ENCODE measurements around the gene UPF1.

DNA sequence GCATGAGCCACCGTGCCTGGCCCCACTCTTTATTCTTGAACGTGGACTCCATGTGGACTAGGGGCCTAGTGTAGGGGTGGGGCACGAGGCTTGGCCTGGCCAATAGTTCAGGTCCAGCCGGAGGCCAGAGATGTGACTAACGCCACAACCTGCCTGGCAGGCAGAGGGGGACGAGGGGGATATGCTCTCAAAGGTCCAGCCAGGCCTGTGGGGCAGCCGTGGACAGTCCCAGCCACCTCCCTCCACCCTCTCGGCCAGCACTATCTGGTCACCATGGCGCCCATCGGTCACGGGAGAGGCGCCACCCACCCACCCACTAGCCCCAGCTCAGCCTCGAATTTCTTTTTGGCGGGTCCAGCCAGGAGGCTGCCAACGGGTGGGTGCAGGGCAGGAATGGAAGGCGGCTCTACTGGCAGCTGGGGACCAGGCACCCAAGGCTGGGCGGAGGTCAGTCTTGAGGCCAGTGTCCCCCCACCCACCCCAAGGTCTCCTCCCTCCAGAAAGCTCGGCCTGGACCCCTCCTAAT, 66.4 kb downstream of the UPF1 start:
- TF ChIP-seq, protein P1, sequence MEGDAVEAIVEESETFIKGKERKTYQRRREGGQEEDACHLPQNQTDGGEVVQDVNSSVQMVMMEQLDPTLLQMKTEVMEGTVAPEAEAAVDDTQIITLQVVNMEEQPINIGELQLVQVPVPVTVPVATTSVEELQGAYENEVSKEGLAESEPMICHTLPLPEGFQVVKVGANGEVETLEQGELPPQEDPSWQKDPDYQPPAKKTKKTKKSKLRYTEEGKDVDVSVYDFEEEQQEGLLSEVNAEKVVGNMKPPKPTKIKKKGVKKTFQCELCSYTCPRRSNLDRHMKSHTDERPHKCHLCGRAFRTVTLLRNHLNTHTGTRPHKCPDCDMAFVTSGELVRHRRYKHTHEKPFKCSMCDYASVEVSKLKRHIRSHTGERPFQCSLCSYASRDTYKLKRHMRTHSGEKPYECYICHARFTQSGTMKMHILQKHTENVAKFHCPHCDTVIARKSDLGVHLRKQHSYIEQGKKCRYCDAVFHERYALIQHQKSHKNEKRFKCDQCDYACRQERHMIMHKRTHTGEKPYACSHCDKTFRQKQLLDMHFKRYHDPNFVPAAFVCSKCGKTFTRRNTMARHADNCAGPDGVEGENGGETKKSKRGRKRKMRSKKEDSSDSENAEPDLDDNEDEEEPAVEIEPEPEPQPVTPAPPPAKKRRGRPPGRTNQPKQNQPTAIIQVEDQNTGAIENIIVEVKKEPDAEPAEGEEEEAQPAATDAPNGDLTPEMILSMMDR (IDR thresholded peaks at IDR 0.05) = no peak
- TF ChIP-seq POLR2A (IDR thresholded peaks at IDR 0.05) (no peak), POLR2AphosphoS5 (IDR thresholded peaks at IDR 0.05) (no peak)
